A673 (cell line): ENCODE results near the gene NCOR1.

ENCODE experiments used
- CTCF ChIP-seq: fragments of 300-800, 200-600 bp; sonication (generic); conservative IDR thresholded peaks from 2 replicates; pipeline ENCODE4 v1.5.1; 2017; ENCODE audit warnings: low read depth, mild to moderate bottlenecking, antibody characterized with exemption, low read length, moderate library complexity, mixed read lengths
- EZH2 ChIP-seq: fragments of 200-600 bp; sonication (generic); IDR thresholded peaks from 2 replicates; pipeline ENCODE4 v1.6.1; 2017; ENCODE audit warnings: borderline replicate concordance, low read depth, mild to moderate bottlenecking, mixed read lengths, antibody characterized with exemption, low read length; ENCODE audit not compliant: poor library complexity, severe bottlenecking

DNA sequence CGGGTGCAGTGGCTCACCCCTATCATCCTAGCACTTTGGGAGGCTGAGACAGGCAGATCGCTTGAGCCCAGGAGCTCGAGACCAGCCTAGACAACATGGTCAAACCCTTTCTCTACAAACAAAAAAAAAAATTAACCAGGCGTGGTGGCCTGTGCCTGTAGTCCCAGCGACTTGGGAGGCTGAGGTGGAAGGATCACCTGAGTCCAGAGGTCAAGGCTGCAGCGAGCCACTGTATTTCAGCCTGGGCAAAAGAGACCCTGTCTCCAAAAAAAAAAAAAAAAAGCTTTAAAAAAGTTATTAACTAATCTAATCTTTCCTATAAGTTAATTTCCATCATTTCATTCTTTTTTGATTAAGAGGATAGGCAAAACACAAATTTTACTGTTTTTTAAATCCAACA is 2.5 kb downstream of the NCOR1 start:
- TF ChIP-seq CTCF (no peak), EZH2 (no peak)
